HEK293 (cell line): ENCODE data around the gene EIF2S3.

Source experiments
- CTCF ChIA-PET: fragments of 350-600 bp; formaldehyde crosslinking; extraction: SDS; loops from one replicate; lab custom pipeline; 2021; ENCODE audit warnings: antibody characterized with exemption; lab: Yijun Ruan, JAX
- POLR2A ChIA-PET: fragments of 300-600 bp; formaldehyde crosslinking; extraction: SDS; loops from one replicate; lab custom pipeline; 2020; ENCODE audit warnings: antibody characterized with exemption, inconsistent platforms; lab: Yijun Ruan, JAX
- H3K27ac ChIP-seq: fragments of 200-500 bp; sonication (Bioruptor generic); 2 replicates; pipeline ENCODE4 v1.5.1; 2014; ENCODE audit warnings: low read depth, low read length, control low read depth, inconsistent platforms; ENCODE audit errors: extremely low read depth
- H3K36me3 ChIP-seq, 2 experiments: fragments of 200-500 bp in 1 of 2; sonication (Bioruptor generic) in 1 of 2; 1 replicate in 1 of 2; 2 replicates in 1 of 2; pipeline ENCODE4 v1.5.1; 2014 to 2017; ENCODE audit warnings: inconsistent platforms in 2 of 2, low read length in 2 of 2; ENCODE audit not compliant: control insufficient read depth in 2 of 2, insufficient read depth in 1 of 2
- H3K4me1 ChIP-seq: fragments of 200-500 bp; sonication (Bioruptor generic); 2 replicates; pipeline ENCODE4 v1.5.1; 2014; ENCODE audit warnings: mild to moderate bottlenecking, low read length, inconsistent platforms; ENCODE audit not compliant: control insufficient read depth, insufficient read depth
- H3K4me3 ChIP-seq: 2 replicates; pipeline ENCODE4 v1.5.1; 2011; ENCODE audit warnings: low read depth, mild to moderate bottlenecking, control low read depth, low read length, moderate library complexity
- H3K9me3 ChIP-seq: fragments of 200-500 bp; sonication (Bioruptor generic); 2 replicates; pipeline ENCODE4 v1.5.1; 2014; ENCODE audit warnings: low read depth, low read length, inconsistent platforms; ENCODE audit not compliant: control insufficient read depth, insufficient read depth
- OVOL3 ChIP-seq: fragments of 450-650 bp; formaldehyde crosslinking; IDR thresholded peaks from 2 replicates; pipeline ENCODE4 v1.5.1; 2016; ENCODE audit warnings: missing biosample characterization, missing genetic modification characterization
- REPIN1 ChIP-seq: fragments of 450-650 bp; formaldehyde crosslinking; IDR thresholded peaks from 2 replicates; pipeline ENCODE4 v1.5.1; 2017; ENCODE audit warnings: missing biosample characterization, missing genetic modification characterization, low read depth
- SETDB1 ChIP-seq: IDR thresholded peaks from one replicate; pipeline ENCODE4 v1.6.1; 2017; ENCODE audit warnings: mild to moderate bottlenecking, low read length, moderate library complexity, mixed read lengths; ENCODE audit not compliant: insufficient read length
- WT1 ChIP-seq: fragments of 450-650 bp; formaldehyde crosslinking; IDR thresholded peaks from 2 replicates; pipeline ENCODE4 v1.5.1; 2016; ENCODE audit warnings: missing biosample characterization, missing genetic modification characterization
- YY1 ChIP-seq: fragments of 450-650 bp; formaldehyde crosslinking; IDR thresholded peaks from 2 replicates; pipeline ENCODE4 v1.5.1; 2018; ENCODE audit warnings: missing biosample characterization, missing genetic modification characterization
- ZBTB48 ChIP-seq: fragments of 450-650 bp; formaldehyde crosslinking; IDR thresholded peaks from 2 replicates; pipeline ENCODE4 v1.5.1; 2016; ENCODE audit warnings: missing biosample characterization, missing genetic modification characterization
- ZFP37 ChIP-seq: fragments of 450-650 bp; formaldehyde crosslinking; IDR thresholded peaks from 2 replicates; pipeline ENCODE4 v1.5.1; 2016; ENCODE audit warnings: missing biosample characterization, missing genetic modification characterization
- ZNF112 ChIP-seq: fragments of 450-650 bp; formaldehyde crosslinking; IDR thresholded peaks from 2 replicates; pipeline ENCODE4 v1.5.0; 2017; ENCODE audit warnings: missing biosample characterization, missing genetic modification characterization
- ZNF140 ChIP-seq: fragments of 450-650 bp; formaldehyde crosslinking; IDR thresholded peaks from 2 replicates; pipeline ENCODE4 v1.5.1; 2016; ENCODE audit warnings: missing biosample characterization, missing genetic modification characterization
- ZNF211 ChIP-seq: fragments of 450-650 bp; formaldehyde crosslinking; IDR thresholded peaks from 2 replicates; pipeline ENCODE4 v1.5.1; 2016; ENCODE audit warnings: low read depth, missing biosample characterization, missing genetic modification characterization
- ZNF24 ChIP-seq: fragments of 450-650 bp; formaldehyde crosslinking; IDR thresholded peaks from 2 replicates; pipeline ENCODE4 v1.5.1; 2016; ENCODE audit warnings: missing biosample characterization, missing genetic modification characterization
- ZNF248 ChIP-seq: fragments of 450-650 bp; formaldehyde crosslinking; IDR thresholded peaks from 2 replicates; pipeline ENCODE4 v1.5.1; 2017; ENCODE audit warnings: missing biosample characterization, missing genetic modification characterization
- ZNF274 ChIP-seq, 2 experiments: fragments of 200-500 bp in 1 of 2; fragments of 450-650 bp in 1 of 2; sonication (Bioruptor generic) in 1 of 2; formaldehyde crosslinking in 1 of 2; IDR thresholded peaks; 2 replicates each; pipeline versions ENCODE4 v1.5.1 to v1.6.1; 2014 to 2016; ENCODE audit warnings: borderline replicate concordance in 1 of 2, inconsistent platforms in 1 of 2, low read length in 1 of 2, missing biosample characterization in 1 of 2, missing genetic modification characterization in 1 of 2
- ZNF529 ChIP-seq: fragments of 450-650 bp; formaldehyde crosslinking; IDR thresholded peaks from 2 replicates; pipeline ENCODE4 v1.5.1; 2017; ENCODE audit warnings: missing genetic modification characterization, missing biosample characterization; ENCODE audit not compliant: insufficient replicate concordance
- ZNF560 ChIP-seq: fragments of 450-650 bp; formaldehyde crosslinking; IDR thresholded peaks from 2 replicates; pipeline ENCODE4 v1.5.1; 2017; ENCODE audit warnings: missing biosample characterization, missing genetic modification characterization, borderline replicate concordance
- ZNF626 ChIP-seq: fragments of 450-650 bp; sonication (Bioruptor Pico); formaldehyde crosslinking; IDR thresholded peaks from 2 replicates; pipeline ENCODE4 v1.5.1; 2018; ENCODE audit warnings: missing biosample characterization, missing genetic modification characterization, inconsistent platforms
- ZNF707 ChIP-seq: fragments of 450-650 bp; formaldehyde crosslinking; IDR thresholded peaks from 2 replicates; pipeline ENCODE4 v1.5.1; 2016; ENCODE audit warnings: missing biosample characterization, missing genetic modification characterization
- ZNF776 ChIP-seq: fragments of 450-650 bp; formaldehyde crosslinking; IDR thresholded peaks from 2 replicates; pipeline ENCODE4 v1.5.0; 2017; ENCODE audit warnings: missing biosample characterization, missing genetic modification characterization, borderline replicate concordance
- TF ChIP-seq, protein P1 (sequence below): fragments of 450-650 bp; formaldehyde crosslinking; IDR thresholded peaks from 2 replicates; pipeline ENCODE4 v1.5.1; 2016; ENCODE audit warnings: missing biosample characterization, missing genetic modification characterization, borderline replicate concordance
- TF ChIP-seq, protein P2 (sequence below): fragments of 450-650 bp; formaldehyde crosslinking; IDR thresholded peaks from 2 replicates; pipeline ENCODE4 v1.5.1; 2016; ENCODE audit warnings: missing biosample characterization, missing genetic modification characterization
- TF ChIP-seq, protein P3 (sequence below): fragments of 450-650 bp; formaldehyde crosslinking; IDR thresholded peaks from 2 replicates; pipeline ENCODE4 v1.5.1; 2016; ENCODE audit warnings: missing biosample characterization, missing genetic modification characterization
- TF ChIP-seq, protein P4 (sequence below): fragments of 450-650 bp; formaldehyde crosslinking; IDR thresholded peaks from 2 replicates; pipeline ENCODE4 v1.5.1; 2016; ENCODE audit warnings: missing biosample characterization, missing genetic modification characterization
- TF ChIP-seq, protein P5 (sequence below): fragments of 450-650 bp; formaldehyde crosslinking; IDR thresholded peaks from 2 replicates; pipeline ENCODE4 v1.5.1; 2016; ENCODE audit warnings: missing biosample characterization, missing genetic modification characterization
- TF ChIP-seq, protein P6 (sequence below): fragments of 450-650 bp; formaldehyde crosslinking; IDR thresholded peaks from 2 replicates; pipeline ENCODE4 v1.5.1; 2017; ENCODE audit warnings: missing biosample characterization, missing genetic modification characterization

EIF2S3 gene

DNA sequence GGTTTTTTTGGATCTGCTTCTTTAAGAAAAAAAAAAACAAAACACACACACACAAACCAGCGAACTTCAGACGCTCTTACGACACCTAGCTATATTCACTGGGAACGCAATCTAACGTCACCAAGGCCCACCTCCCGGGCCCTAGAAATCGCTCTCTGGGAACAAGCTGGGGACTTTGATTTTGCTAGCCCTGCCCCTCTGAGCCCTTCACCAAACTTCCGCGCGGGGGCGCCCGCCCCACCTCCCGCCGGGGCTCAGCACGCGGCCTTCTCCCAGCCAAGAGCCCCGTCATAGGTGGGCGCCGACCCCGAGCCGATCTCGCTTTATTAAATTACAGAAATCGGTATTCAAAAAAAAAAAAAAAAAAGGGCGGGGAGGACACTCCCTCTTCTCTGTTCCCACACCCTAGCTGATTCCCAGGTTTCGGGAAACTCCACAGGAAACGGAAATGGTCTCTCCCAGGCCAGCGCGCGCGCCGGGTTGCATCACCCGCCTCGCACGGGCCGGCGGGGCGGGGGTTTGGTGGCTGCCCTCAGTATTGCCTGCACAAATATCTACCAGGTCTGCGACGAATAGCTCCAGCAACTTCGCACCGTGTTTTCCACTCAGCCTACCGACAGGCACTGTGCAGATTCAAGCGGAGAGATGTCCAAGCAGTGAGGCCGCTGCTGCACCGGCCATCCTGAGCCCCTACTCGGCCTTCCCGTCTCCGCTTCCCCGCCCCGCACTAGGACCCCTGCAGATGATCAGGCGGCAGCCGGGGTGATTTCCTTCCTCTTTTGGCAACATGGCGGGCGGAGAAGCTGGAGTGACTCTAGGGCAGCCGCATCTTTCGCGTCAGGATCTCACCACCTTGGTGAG lies at the start of gene EIF2S3:
TSS of gene EIF2S3 (plus strand) at position 775 of the 861 bp plus-strand sequence. CDS start at position 788, 13 bp downstream.
- ChIA-PET POLR2A (interaction anchor here (0.6 to 2.8 kb wide), 36 partner anchors 8 to 387 kb away, joined by 3 to 66 read pairs (median 4); partner anchors contain the start of genes APOO, CXorf58, KLHL15 and PRDX4), CTCF (interaction anchor here (0.5 to 2.8 kb wide), 49 partner anchors 10 to 1847 kb away, joined by 3 to 18 read pairs (median 4); partner anchors contain the start of genes APOO and CXorf58)
- Histone ChIP-seq H3K36me3 (peaks cover 22 to 30% of the 10 kb centered on the region in 2 experiments), H3K4me3 (peak within 1 kb of the TSS; percentile 39), H3K9me3 (no peaks in the 10 kb centered on the region), H3K27ac (peak within 1 kb of the TSS; percentile 98), H3K4me1 (no peaks in the 10 kb centered on the region)
- TF ChIP-seq OVOL3 (no peak), SETDB1 (no peak), YY1 (tag by site-specific recombination) (peak; percentile 81), ZFP37 (no peak; the same call in 1 of the 2 replicates), ZNF112 (no peak), ZNF140 (tag by site-specific recombination) (no peak), WT1 (peak; percentile 89), REPIN1 (tag by site-specific recombination) (no peak), ZNF24 (peak; percentile 87), ZNF248 (tag by site-specific recombination) (no peak), ZBTB48 (tag by site-specific recombination) (0 out of 2 replicates have a peak, but pooled peaks have one; percentile 47), ZNF707 (tag by site-specific recombination) (no peak), ZNF776 (tag by site-specific recombination) (no peak), ZNF211 (tag by site-specific recombination) (no peak), ZNF560 (tag by site-specific recombination) (no peak), ZNF626 (no peak), ZNF274 (IDR thresholded peaks at IDR 0.05; ENCODE audit: low read length) (no peak), ZNF274 (tag by site-specific recombination; IDR thresholded peaks at IDR 0.05; ENCODE audit: borderline replicate concordance) (no peak), ZNF529 (tag by site-specific recombination) (no peak)
- TF ChIP-seq, protein P1, sequence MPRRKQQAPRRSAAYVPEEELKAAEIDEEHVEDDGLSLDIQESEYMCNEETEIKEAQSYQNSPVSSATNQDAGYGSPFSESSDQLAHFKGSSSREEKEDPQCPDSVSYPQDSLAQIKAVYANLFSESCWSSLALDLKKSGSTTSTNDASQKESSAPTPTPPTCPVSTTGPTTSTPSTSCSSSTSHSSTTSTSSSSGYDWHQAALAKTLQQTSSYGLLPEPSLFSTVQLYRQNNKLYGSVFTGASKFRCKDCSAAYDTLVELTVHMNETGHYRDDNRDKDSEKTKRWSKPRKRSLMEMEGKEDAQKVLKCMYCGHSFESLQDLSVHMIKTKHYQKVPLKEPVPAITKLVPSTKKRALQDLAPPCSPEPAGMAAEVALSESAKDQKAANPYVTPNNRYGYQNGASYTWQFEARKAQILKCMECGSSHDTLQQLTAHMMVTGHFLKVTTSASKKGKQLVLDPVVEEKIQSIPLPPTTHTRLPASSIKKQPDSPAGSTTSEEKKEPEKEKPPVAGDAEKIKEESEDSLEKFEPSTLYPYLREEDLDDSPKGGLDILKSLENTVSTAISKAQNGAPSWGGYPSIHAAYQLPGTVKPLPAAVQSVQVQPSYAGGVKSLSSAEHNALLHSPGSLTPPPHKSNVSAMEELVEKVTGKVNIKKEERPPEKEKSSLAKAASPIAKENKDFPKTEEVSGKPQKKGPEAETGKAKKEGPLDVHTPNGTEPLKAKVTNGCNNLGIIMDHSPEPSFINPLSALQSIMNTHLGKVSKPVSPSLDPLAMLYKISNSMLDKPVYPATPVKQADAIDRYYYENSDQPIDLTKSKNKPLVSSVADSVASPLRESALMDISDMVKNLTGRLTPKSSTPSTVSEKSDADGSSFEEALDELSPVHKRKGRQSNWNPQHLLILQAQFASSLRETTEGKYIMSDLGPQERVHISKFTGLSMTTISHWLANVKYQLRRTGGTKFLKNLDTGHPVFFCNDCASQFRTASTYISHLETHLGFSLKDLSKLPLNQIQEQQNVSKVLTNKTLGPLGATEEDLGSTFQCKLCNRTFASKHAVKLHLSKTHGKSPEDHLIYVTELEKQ (tag by site-specific recombination) = no peak
- TF ChIP-seq, protein P2, sequence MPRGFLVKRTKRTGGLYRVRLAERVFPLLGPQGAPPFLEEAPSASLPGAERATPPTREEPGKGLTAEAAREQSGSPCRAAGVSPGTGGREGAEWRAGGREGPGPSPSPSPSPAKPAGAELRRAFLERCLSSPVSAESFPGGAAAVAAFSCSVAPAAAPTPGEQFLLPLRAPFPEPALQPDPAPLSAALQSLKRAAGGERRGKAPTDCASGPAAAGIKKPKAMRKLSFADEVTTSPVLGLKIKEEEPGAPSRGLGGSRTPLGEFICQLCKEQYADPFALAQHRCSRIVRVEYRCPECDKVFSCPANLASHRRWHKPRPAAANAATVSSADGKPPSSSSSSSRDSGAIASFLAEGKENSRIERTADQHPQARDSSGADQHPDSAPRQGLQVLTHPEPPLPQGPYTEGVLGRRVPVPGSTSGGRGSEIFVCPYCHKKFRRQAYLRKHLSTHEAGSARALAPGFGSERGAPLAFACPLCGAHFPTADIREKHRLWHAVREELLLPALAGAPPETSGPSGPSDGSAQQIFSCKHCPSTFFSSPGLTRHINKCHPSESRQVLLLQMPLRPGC (tag by site-specific recombination) = peak; percentile 88
- TF ChIP-seq, protein P3, sequence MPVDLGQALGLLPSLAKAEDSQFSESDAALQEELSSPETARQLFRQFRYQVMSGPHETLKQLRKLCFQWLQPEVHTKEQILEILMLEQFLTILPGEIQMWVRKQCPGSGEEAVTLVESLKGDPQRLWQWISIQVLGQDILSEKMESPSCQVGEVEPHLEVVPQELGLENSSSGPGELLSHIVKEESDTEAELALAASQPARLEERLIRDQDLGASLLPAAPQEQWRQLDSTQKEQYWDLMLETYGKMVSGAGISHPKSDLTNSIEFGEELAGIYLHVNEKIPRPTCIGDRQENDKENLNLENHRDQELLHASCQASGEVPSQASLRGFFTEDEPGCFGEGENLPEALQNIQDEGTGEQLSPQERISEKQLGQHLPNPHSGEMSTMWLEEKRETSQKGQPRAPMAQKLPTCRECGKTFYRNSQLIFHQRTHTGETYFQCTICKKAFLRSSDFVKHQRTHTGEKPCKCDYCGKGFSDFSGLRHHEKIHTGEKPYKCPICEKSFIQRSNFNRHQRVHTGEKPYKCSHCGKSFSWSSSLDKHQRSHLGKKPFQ = peak; percentile 74
- TF ChIP-seq, protein P4, sequence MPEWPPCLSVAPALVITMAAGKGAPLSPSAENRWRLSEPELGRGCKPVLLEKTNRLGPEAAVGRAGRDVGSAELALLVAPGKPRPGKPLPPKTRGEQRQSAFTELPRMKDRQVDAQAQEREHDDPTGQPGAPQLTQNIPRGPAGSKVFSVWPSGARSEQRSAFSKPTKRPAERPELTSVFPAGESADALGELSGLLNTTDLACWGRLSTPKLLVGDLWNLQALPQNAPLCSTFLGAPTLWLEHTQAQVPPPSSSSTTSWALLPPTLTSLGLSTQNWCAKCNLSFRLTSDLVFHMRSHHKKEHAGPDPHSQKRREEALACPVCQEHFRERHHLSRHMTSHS (tag by site-specific recombination) = no peak
- TF ChIP-seq, protein P5, sequence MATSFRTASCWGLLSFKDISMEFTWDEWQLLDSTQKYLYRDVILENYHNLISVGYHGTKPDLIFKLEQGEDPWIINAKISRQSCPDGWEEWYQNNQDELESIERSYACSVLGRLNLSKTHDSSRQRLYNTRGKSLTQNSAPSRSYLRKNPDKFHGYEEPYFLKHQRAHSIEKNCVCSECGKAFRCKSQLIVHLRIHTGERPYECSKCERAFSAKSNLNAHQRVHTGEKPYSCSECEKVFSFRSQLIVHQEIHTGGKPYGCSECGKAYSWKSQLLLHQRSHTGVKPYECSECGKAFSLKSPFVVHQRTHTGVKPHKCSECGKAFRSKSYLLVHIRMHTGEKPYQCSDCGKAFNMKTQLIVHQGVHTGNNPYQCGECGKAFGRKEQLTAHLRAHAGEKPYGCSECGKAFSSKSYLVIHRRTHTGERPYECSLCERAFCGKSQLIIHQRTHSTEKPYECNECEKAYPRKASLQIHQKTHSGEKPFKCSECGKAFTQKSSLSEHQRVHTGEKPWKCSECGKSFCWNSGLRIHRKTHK (tag by site-specific recombination) = no peak
- TF ChIP-seq, protein P6, sequence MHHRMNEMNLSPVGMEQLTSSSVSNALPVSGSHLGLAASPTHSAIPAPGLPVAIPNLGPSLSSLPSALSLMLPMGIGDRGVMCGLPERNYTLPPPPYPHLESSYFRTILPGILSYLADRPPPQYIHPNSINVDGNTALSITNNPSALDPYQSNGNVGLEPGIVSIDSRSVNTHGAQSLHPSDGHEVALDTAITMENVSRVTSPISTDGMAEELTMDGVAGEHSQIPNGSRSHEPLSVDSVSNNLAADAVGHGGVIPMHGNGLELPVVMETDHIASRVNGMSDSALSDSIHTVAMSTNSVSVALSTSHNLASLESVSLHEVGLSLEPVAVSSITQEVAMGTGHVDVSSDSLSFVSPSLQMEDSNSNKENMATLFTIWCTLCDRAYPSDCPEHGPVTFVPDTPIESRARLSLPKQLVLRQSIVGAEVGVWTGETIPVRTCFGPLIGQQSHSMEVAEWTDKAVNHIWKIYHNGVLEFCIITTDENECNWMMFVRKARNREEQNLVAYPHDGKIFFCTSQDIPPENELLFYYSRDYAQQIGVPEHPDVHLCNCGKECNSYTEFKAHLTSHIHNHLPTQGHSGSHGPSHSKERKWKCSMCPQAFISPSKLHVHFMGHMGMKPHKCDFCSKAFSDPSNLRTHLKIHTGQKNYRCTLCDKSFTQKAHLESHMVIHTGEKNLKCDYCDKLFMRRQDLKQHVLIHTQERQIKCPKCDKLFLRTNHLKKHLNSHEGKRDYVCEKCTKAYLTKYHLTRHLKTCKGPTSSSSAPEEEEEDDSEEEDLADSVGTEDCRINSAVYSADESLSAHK = peak; percentile 61; the same call in 1 of the 2 replicates
